Astrocyte (in vitro differentiated cells and primary cell): ENCODE measurements around the gene PIAS1.

Experiments
- EZH2 ChIP-seq: IDR thresholded peaks from 2 replicates; pipeline ENCODE4 v1.6.1; 2012; ENCODE audit warnings: mild to moderate bottlenecking, low read length, inconsistent platforms; ENCODE audit not compliant: insufficient read depth
- TF ChIP-seq, protein P1 (sequence below): IDR thresholded peaks from 2 replicates; pipeline ENCODE4 v1.5.1; 2011; ENCODE audit warnings: low read depth, mild to moderate bottlenecking, inconsistent platforms, low read length, moderate library complexity; ENCODE audit not compliant: insufficient read depth

GRCh38 chr15:68220489-68220888, 166.4 kb downstream of the PIAS1 start:
- TF ChIP-seq, protein P1, sequence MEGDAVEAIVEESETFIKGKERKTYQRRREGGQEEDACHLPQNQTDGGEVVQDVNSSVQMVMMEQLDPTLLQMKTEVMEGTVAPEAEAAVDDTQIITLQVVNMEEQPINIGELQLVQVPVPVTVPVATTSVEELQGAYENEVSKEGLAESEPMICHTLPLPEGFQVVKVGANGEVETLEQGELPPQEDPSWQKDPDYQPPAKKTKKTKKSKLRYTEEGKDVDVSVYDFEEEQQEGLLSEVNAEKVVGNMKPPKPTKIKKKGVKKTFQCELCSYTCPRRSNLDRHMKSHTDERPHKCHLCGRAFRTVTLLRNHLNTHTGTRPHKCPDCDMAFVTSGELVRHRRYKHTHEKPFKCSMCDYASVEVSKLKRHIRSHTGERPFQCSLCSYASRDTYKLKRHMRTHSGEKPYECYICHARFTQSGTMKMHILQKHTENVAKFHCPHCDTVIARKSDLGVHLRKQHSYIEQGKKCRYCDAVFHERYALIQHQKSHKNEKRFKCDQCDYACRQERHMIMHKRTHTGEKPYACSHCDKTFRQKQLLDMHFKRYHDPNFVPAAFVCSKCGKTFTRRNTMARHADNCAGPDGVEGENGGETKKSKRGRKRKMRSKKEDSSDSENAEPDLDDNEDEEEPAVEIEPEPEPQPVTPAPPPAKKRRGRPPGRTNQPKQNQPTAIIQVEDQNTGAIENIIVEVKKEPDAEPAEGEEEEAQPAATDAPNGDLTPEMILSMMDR, result no peak
- no peak for TF ChIP-seq EZH2
